ENCODE data around the gene APOB. TPM values are rescaled to one million over a fixed set of nuclear protein-coding genes. Genes with fewer than 3 reads are reported as not detected.

APOB gene
- total and polyA plus RNA-seq, 2 of the 13 experiments (the other 11 are each of a cell fraction or from before 2014, with no cell fraction given) = 1,569 to 2,515 TPM

DNA sequence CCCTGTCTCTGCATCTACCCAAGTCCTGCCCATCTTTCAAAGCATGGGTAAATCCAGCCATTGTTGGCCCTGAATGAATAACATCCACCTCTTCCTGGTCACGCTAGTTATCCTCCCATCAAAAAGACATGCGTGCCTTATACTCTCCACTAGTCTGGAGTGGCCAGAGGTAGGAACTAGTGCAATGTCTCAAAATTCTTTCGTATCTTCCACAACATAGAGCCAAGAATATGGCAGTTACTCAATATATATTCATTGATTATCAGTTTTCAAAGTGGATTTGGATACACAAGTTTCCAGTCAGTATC is 8.9 kb downstream of the APOB start (continued):
- TF ChIP-seq CSRNP1 (CRISPR knock-in tag; IDR thresholded peaks at IDR 0.05) = no peak

GRCh38 chr2:21034156-21034971 is 9.5 kb downstream of the APOB start:
- Histone ChIP-seq H3K9me3 (ENCODE audit: low read length) (no peaks in the 10 kb centered on the region), H3K27ac (ENCODE audit: extremely low read length, insufficient read depth, low read length) (peak overlapping the region; percentile 0), H3K4me2 (ENCODE audit: low read depth, low read length) (peak overlapping the region; percentile 93), H3K4me3 (replicated peaks in 1 of 3; ENCODE audit: insufficient read depth in 1 of 3, low read depth in 2 of 3, low read length in 3 of 3) (peak overlapping the region in 1 of 3 experiments; percentile 5; a peak in 1 of 6 replicates), H3K9ac (ENCODE audit: insufficient read depth, low read depth, low read length) (no peak overlapping the region), H3K27me3 (ENCODE audit: control insufficient read depth in 1 of 2, insufficient read depth in 2 of 2, low read length in 2 of 2) (no peaks in the 10 kb centered on the region), H3K79me2 (ENCODE audit: insufficient read depth, low read length) (peaks cover 81% of the 10 kb centered on the region), H4K20me1 (ENCODE audit: insufficient read depth, low read length) (peaks cover 100% of the 10 kb centered on the region), H3K36me3 (replicated peaks in 1 of 2; ENCODE audit: control insufficient read depth in 1 of 2, insufficient read depth in 2 of 2, low read length in 2 of 2) (peaks cover 64 to 99% of the 10 kb centered on the region in 2 experiments), H3K4me1 (ENCODE audit: insufficient read depth, low read length) (peaks cover 99% of the 10 kb centered on the region), H2AFZ (ENCODE audit: low read length) (no peak overlapping the region)
- POLR2A ChIA-PET = interaction anchor here (0.8 to 3.7 kb wide), 11 partner anchors 8 to 91 kb away, joined by 3 to 81 read pairs (median 22); partner anchors contain the start of gene APOB
- BruUV-seq (replicated peaks) = TSS peak; percentile 0
- CTCF ChIA-PET (ENCODE audit: low intra/inter-chr PET ratio, low total read pairs) = no interaction called here
- DNase-seq (ENCODE audit: low spot score) = no peak
- ATAC-seq = peak; percentile 1
- intact Hi-C loops (cut with micrococcal nuclease; ENCODE audit: unreplicated experiment) (no loop called here), in situ Hi-C loops (cut with HindIII; ENCODE audit: extremely low pct_ligation_motif_present, low pct_unique_long_range_greater_than_20kb) (no loop called here)
- 96% methylated on average over 4 of the region's 4 CpGs for WGBS (ENCODE audit: low lambda C conversion rate)
- no peak for FAIRE-seq
- TF ChIP-seq SSRP1 (CRISPR knock-in tag; IDR thresholded peaks at IDR 0.05) = peak; percentile 84; the same call in 1 of the 2 replicates
- 0 out of 2 replicates have a peak, but pooled peaks have one; percentile 52 for TF ChIP-seq RNF219 (CRISPR knock-in tag; IDR thresholded peaks at IDR 0.05)
- no peak for TF ChIP-seq ZNF605 (CRISPR knock-in tag; IDR thresholded peaks at IDR 0.05)
- TF ChIP-seq ATRX (CRISPR knock-in tag; IDR thresholded peaks at IDR 0.05; ENCODE audit: borderline replicate concordance) = no peak
- peak; percentile 63; the same call in 1 of the 2 replicates for TF ChIP-seq REPIN1 (CRISPR knock-in tag; IDR thresholded peaks at IDR 0.05; ENCODE audit: borderline replicate concordance, low read depth)
- no peak for TF ChIP-seq YEATS2 (CRISPR knock-in tag; IDR thresholded peaks at IDR 0.05; ENCODE audit: borderline replicate concordance)
- peak; percentile 28 for TF ChIP-seq ASH2L (IDR thresholded peaks at IDR 0.05; ENCODE audit: insufficient read length, low read depth, low read length)
- no peak for TF ChIP-seq ZNF782 (CRISPR knock-in tag; IDR thresholded peaks at IDR 0.05; ENCODE audit: borderline replicate concordance)
- 0 out of 2 replicates have a peak, but pooled peaks have one; percentile 32 for TF ChIP-seq ZNF709 (CRISPR knock-in tag; IDR thresholded peaks at IDR 0.05)
- 0 out of 2 replicates have a peak, but pooled peaks have one; percentile 58 for TF ChIP-seq SMYD3 (CRISPR knock-in tag; IDR thresholded peaks at IDR 0.05)
- TF ChIP-seq, protein P1, sequence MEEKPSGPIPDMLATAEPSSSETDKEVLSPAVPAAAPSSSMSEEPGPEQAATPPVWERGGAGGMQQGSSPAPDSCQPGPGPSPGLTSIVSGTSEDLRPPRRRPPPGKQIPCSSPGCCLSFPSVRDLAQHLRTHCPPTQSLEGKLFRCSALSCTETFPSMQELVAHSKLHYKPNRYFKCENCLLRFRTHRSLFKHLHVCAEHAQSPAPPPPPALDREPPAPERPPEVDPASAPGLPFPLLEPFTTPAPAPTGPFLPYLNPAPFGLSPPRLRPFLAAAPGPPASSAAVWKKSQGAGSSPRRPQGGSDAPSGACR (CRISPR knock-in tag; IDR thresholded peaks at IDR 0.05) = 0 out of 2 replicates have a peak, but pooled peaks have one; percentile 42
- no peak for TF ChIP-seq DPF2 (CRISPR knock-in tag; IDR thresholded peaks at IDR 0.05; ENCODE audit: borderline replicate concordance, low read depth)
- TF ChIP-seq PAF1 (CRISPR knock-in tag; IDR thresholded peaks at IDR 0.05) = peak; percentile 38
- no peak for TF ChIP-seq RARA (CRISPR knock-in tag; IDR thresholded peaks at IDR 0.05)

Measured in HepG2 (cell line).